H9 (cell line): ENCODE results near the gene CHRNA4. TPM values are rescaled to one million over a fixed set of nuclear protein-coding genes. Genes with fewer than 3 reads are reported as not detected.

Source experiments
- DNase-seq: peaks from one replicate; pipeline ENCODE4 v3.0.0-alpha.2; 2017
- H2AFZ ChIP-seq: one replicate; pipeline ENCODE4 v1.6.1; 2013; ENCODE audit warnings: mild to moderate bottlenecking, low read length, control low read depth, moderate library complexity
- H2AK5ac ChIP-seq: 2 replicates; pipeline ENCODE4 v1.6.1; 2013; ENCODE audit warnings: low read length, control low read depth, mixed read lengths; ENCODE audit not compliant: insufficient read length
- H2BK120ac ChIP-seq: one replicate; pipeline ENCODE4 v1.6.1; 2013; ENCODE audit warnings: low read depth, mild to moderate bottlenecking, low read length, control low read depth, inconsistent platforms; ENCODE audit not compliant: poor library complexity, severe bottlenecking
- H2BK12ac ChIP-seq: 2 replicates; pipeline ENCODE4 v1.6.1; 2013; ENCODE audit warnings: low read length, control low read depth, mixed read lengths, low read depth; ENCODE audit not compliant: insufficient read length
- H2BK15ac ChIP-seq: 2 replicates; pipeline ENCODE4 v1.6.1; 2013; ENCODE audit warnings: low read depth, low read length, control low read depth
- H2BK20ac ChIP-seq: one replicate; pipeline ENCODE4 v1.6.1; 2013; ENCODE audit warnings: low read depth, mild to moderate bottlenecking, low read length, control low read depth, inconsistent platforms; ENCODE audit not compliant: poor library complexity, severe bottlenecking
- H2BK5ac ChIP-seq: 2 replicates; pipeline ENCODE4 v1.6.1; 2013; ENCODE audit warnings: low read length, control low read depth, mixed read lengths; ENCODE audit not compliant: insufficient read length
- H3K14ac ChIP-seq: 2 replicates; pipeline ENCODE4 v1.6.1; 2013; ENCODE audit warnings: low read length, control low read depth; ENCODE audit not compliant: insufficient read depth
- H3K18ac ChIP-seq: 2 replicates; pipeline ENCODE4 v1.6.1; 2013; ENCODE audit warnings: low read depth, mild to moderate bottlenecking, mixed read lengths, low read length, control low read depth; ENCODE audit not compliant: insufficient read length
- H3K23ac ChIP-seq: 2 replicates; pipeline ENCODE4 v1.6.1; 2013; ENCODE audit warnings: low read length, control low read depth, mixed read lengths, low read depth; ENCODE audit not compliant: insufficient read length
- H3K23me2 ChIP-seq: 2 replicates; pipeline ENCODE4 v1.6.1; 2013; ENCODE audit warnings: low read depth, mild to moderate bottlenecking, mixed read lengths, low read length, control low read depth; ENCODE audit not compliant: insufficient read length, poor library complexity, severe bottlenecking
- H3K27ac ChIP-seq: 2 replicates; pipeline ENCODE4 v1.5.1; 2013; ENCODE audit warnings: low read length, control low read depth, mixed read lengths, low read depth; ENCODE audit not compliant: insufficient read length
- H3K27me3 ChIP-seq: 2 replicates; pipeline ENCODE4 v1.6.1; 2013; ENCODE audit warnings: low read length, control low read depth, inconsistent platforms; ENCODE audit not compliant: insufficient read depth
- H3K4ac ChIP-seq: 2 replicates; pipeline ENCODE4 v1.6.1; 2013; ENCODE audit warnings: low read depth, mild to moderate bottlenecking, control low read depth, inconsistent platforms, low read length, moderate library complexity
- H3K4me1 ChIP-seq: 2 replicates; pipeline ENCODE4 v1.6.1; 2013; ENCODE audit warnings: low read length, control low read depth, inconsistent platforms; ENCODE audit not compliant: insufficient read depth
- H3K4me2 ChIP-seq: 2 replicates; pipeline ENCODE4 v1.6.1; 2013; ENCODE audit warnings: low read length, control low read depth, mixed read lengths; ENCODE audit not compliant: insufficient read length, insufficient read depth
- H3K56ac ChIP-seq: 2 replicates; pipeline ENCODE4 v1.6.1; 2013; ENCODE audit warnings: low read depth, mild to moderate bottlenecking, mixed read lengths, low read length, control low read depth; ENCODE audit not compliant: insufficient read length
- H3K79me1 ChIP-seq: 2 replicates; pipeline ENCODE4 v1.6.1; 2013; ENCODE audit warnings: low read depth, mild to moderate bottlenecking, moderate library complexity, low read length, control low read depth, inconsistent platforms; ENCODE audit not compliant: insufficient read depth, poor library complexity, severe bottlenecking
- H3K79me2 ChIP-seq: 2 replicates; pipeline ENCODE4 v1.6.1; 2013; ENCODE audit warnings: low read length, control low read depth, inconsistent platforms; ENCODE audit not compliant: insufficient read depth
- H3K9ac ChIP-seq: 2 replicates; pipeline ENCODE4 v1.6.1; 2013; ENCODE audit warnings: low read length, control low read depth, mixed read lengths; ENCODE audit not compliant: insufficient read length; ENCODE audit errors: extremely low read depth
- H3K9me3 ChIP-seq: one replicate; pipeline ENCODE4 v1.6.1; 2013; ENCODE audit warnings: low read depth, low read length, inconsistent platforms; ENCODE audit not compliant: control insufficient read depth
- H3T11ph ChIP-seq: one replicate; pipeline ENCODE4 v1.6.1; 2013; ENCODE audit warnings: mild to moderate bottlenecking, low read length, control low read depth, inconsistent platforms
- H4K20me1 ChIP-seq: one replicate; pipeline ENCODE4 v1.6.1; 2013; ENCODE audit not compliant: control insufficient read depth, insufficient read length, insufficient read depth
- H4K5ac ChIP-seq: 2 replicates; pipeline ENCODE4 v1.6.1; 2013; ENCODE audit warnings: low read depth, mild to moderate bottlenecking, mixed read lengths, low read length, control low read depth; ENCODE audit not compliant: insufficient read length
- H4K8ac ChIP-seq: replicated peaks from 2 replicates; pipeline ENCODE4 v1.6.1; 2013; ENCODE audit warnings: low read length, control low read depth, mixed read lengths, low read depth; ENCODE audit not compliant: insufficient read length
- H4K91ac ChIP-seq: 2 replicates; pipeline ENCODE4 v1.6.1; 2013; ENCODE audit warnings: low read depth, mild to moderate bottlenecking, moderate library complexity, mixed read lengths, low read length, control low read depth; ENCODE audit not compliant: insufficient read length
- H3K27ac Mint-ChIP-seq, 3 experiments: 2 replicates in 2 of 3; 3 replicates in 1 of 3; pipeline ENCODE4 v1.8.0; 2020 to 2021; ENCODE audit warnings: mixed read lengths in 3 of 3, mild to moderate bottlenecking in 1 of 3, moderate library complexity in 1 of 3
- H3K27me3 Mint-ChIP-seq: 2 replicates; pipeline ENCODE4 v1.8.0; 2021; ENCODE audit warnings: low read depth, mild to moderate bottlenecking, moderate library complexity, mixed read lengths
- H3K36me3 Mint-ChIP-seq, 3 experiments: 2 replicates in 2 of 3; 3 replicates in 1 of 3; pipeline ENCODE4 v1.8.0; 2020 to 2021; ENCODE audit warnings: low read depth in 3 of 3, mixed read lengths in 3 of 3; ENCODE audit not compliant: insufficient read depth in 1 of 3
- H3K4me1 Mint-ChIP-seq, 2 experiments: 2 replicates each; pipeline ENCODE4 v1.8.0; 2020; ENCODE audit warnings: mixed read lengths in 2 of 2
- H3K4me3 Mint-ChIP-seq, 2 experiments: 2 replicates in 1 of 2; 3 replicates in 1 of 2; pipeline ENCODE4 v1.8.0; 2020 to 2021; ENCODE audit warnings: mild to moderate bottlenecking in 2 of 2, mixed read lengths in 2 of 2, moderate library complexity in 1 of 2
- H3K9me3 Mint-ChIP-seq, 2 experiments: 2 replicates in 1 of 2; 3 replicates in 1 of 2; pipeline ENCODE4 v1.8.0; 2020; ENCODE audit warnings: mild to moderate bottlenecking in 2 of 2, mixed read lengths in 2 of 2, moderate library complexity in 1 of 2
- CTCF ChIP-seq: fragments of 200-600 bp; sonication (generic); conservative IDR thresholded peaks from 3 replicates; pipeline ENCODE4 v1.8.0; 2021; ENCODE audit warnings: antibody characterized with exemption, mild to moderate bottlenecking
- WGBS: extraction: QIAGEN DNeasy Blood & Tissue Kit; methylation state at CpG from one replicate; pipeline ENCODE4 v1.1.7; 2013; ENCODE audit warnings: missing lambda C conversion rate, low lambda C conversion rate, mixed read lengths; ENCODE audit not compliant: insufficient read length; ENCODE audit errors: extremely low coverage; 5-methylcytosine and 5-hydroxymethylcytosine counted together
- total RNA-seq: library from RNA; stranded (reverse); gene quantifications from 2 replicates; pipeline ENCODE4 v1.2.1, GENCODE V29; 2021

The CHRNA4 gene
- total RNA-seq, 1 experiment from 2014 or later, result 2.5 TPM

- no peak overlapping the region for H2BK12ac ChIP-seq
- Mint-ChIP-seq H3K36me3 (no peaks in the 10 kb centered on the region), H3K27me3 (peaks cover 26% of the 10 kb centered on the region), H3K9me3 (no peaks in the 10 kb centered on the region), H3K4me1 (peaks cover 2 to 19% of the 10 kb centered on the region in 2 experiments; a peak in 3 of 4 replicates), H3K4me3 (no peak overlapping the region), H3K27ac (no peak overlapping the region)
- H3K9me3 ChIP-seq, result no peaks in the 10 kb centered on the region
- H4K8ac ChIP-seq, result no peak overlapping the region
- no peak overlapping the region for H3K14ac ChIP-seq
- H3K4me2 ChIP-seq, result no peak overlapping the region
- no peak overlapping the region for H3T11ph ChIP-seq
- H4K20me1 ChIP-seq, result no peaks in the 10 kb centered on the region
- H3K79me2 ChIP-seq, result no peaks in the 10 kb centered on the region
- H2AFZ ChIP-seq, result no peak overlapping the region
- H2BK120ac ChIP-seq, result no peak overlapping the region
- H3K27me3 ChIP-seq, result no peaks in the 10 kb centered on the region
- H3K9ac ChIP-seq, result no peak overlapping the region
- TF ChIP-seq CTCF, result no peak
- H4K5ac ChIP-seq, result no peak overlapping the region
- H2BK20ac ChIP-seq, result no peak overlapping the region
- H3K4me1 ChIP-seq, result no peaks in the 10 kb centered on the region; the same call in 1 of the 2 replicates
- H3K18ac ChIP-seq, result no peak overlapping the region
- no peak overlapping the region for H2BK5ac ChIP-seq
- no peak for DNase-seq
- no CpG with 5 or more reads among the region's 11 CpGs for WGBS
- no peaks in the 10 kb centered on the region for H3K79me1 ChIP-seq
- H3K23me2 ChIP-seq, result no peaks in the 10 kb centered on the region
- no peak overlapping the region for H3K56ac ChIP-seq
- no peak overlapping the region for H3K27ac ChIP-seq
- no peak overlapping the region for H4K91ac ChIP-seq
- H3K23ac ChIP-seq, result no peak overlapping the region
- H2BK15ac ChIP-seq, result no peak overlapping the region
- H2AK5ac ChIP-seq, result no peak overlapping the region
- no peak overlapping the region for H3K4ac ChIP-seq
These were observed 63.8 kb downstream of the CHRNA4 start for GRCh38 chr20:63297371-63297781.
